Measurements from ENCODE around the gene SCYGR7.

SCYGR7 gene

DNA sequence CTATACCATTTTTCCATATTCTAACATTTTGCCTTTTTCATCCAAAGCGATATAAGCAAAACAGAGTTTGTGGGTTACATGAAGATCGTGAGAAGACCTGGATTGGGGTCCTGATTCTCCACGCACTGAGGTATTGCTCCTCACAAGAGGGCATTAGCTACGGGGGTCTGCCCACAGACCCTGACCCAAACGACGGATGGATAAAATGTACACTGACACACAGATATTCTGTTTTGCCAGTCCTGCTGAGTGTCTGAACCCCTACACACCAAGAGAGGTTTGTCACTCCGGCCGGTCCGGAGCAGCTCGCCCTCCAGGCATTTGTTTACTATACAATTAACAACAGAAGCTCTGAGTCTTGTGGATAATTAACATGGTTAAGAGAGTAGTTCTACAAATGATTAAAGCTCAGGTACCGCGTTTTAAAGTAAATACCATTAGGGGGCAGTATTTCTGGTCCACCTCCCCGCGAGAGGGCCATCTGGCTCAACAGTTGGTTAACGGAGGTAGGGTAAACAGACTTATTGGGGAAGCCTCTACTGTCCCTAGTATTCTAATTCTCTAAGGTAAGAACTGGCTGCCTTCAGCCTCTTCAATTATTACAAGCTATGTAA lies 46.0 kb downstream of the SCYGR7 start:
- no peaks in the 10 kb centered on the region for H3K9me3 Mint-ChIP-seq
- no peaks in the 10 kb centered on the region for H3K36me3 Mint-ChIP-seq (ENCODE audit: low read depth)
- H3K27ac Mint-ChIP-seq, result peak overlapping the region; percentile 73
- peaks cover 29% of the 10 kb centered on the region for H3K4me1 Mint-ChIP-seq (ENCODE audit: low read depth)
- H3K27me3 Mint-ChIP-seq, result no peaks in the 10 kb centered on the region
- no peak overlapping the region for H3K4me3 Mint-ChIP-seq

DNA sequence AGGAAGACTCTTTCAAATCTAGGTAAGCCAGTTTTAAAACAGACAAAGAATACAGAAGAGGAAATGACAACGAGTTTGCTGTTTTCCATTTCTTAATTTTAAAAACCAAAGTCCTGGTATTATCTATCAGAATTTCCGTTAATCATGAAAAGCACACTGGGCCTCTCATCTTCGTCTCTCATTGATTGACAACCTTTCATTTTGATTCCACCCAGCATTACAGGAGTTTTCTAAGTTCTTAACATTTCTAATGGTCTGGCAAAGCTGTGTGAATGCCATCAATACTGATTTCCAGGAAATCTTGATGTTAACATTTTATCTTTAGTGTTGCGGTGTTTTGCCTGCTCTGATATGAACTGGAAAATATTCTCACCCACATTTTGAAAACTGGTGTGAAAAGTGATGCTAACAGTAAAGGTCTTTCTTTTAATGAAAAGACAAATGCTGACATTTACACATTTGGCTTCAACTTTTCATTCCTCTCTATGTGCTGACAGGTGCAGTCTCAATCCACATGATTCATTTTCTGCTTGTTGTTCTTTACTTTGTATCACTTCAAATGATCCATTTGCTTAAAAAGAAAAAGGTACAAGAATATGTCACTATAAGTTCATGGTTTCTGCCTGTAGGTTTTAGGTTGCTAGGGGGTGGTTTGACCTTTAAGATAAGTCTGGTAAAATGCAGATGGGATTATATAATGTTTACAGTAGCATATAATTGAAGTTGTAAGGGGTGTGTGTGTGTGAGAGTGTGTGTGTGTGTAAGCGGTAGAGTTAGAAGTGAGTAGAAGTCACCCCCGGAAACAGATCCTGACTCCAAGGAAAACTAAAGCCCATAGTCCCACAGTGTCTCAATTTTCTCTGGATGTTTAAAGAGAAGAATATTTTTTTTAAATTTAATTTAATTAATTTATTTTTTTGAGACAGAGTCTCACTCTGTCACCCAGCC lies 47.0 kb downstream of the SCYGR7 start:
- Mint-ChIP-seq H3K9me3 (no peaks in the 10 kb centered on the region), H3K4me3 (peak overlapping the region; percentile 28), H3K36me3 (ENCODE audit: low read depth) (no peaks in the 10 kb centered on the region), H3K4me1 (ENCODE audit: low read depth) (peaks cover 29% of the 10 kb centered on the region), H3K27me3 (no peaks in the 10 kb centered on the region), H3K27ac (peak overlapping the region; percentile 73)
